Stimulated activated CD4-positive, alpha-beta T cell treated with anti-CD3 and anti-CD28 coated beads, Interleukin-12 subunit alpha, Interleukin-12 subunit beta, amount 100 ng/mL, for 48 hours (primary cell): ENCODE data around the gene SHMT2.

ENCODE experiments used
- DNase-seq, 3 donors: peaks; one replicate each; pipeline ENCODE4 v3.0.0-alpha.2; 2020; ENCODE audit warnings: low read depth in 2 of 3, low spot score in 1 of 3

SHMT2 gene

DNA sequence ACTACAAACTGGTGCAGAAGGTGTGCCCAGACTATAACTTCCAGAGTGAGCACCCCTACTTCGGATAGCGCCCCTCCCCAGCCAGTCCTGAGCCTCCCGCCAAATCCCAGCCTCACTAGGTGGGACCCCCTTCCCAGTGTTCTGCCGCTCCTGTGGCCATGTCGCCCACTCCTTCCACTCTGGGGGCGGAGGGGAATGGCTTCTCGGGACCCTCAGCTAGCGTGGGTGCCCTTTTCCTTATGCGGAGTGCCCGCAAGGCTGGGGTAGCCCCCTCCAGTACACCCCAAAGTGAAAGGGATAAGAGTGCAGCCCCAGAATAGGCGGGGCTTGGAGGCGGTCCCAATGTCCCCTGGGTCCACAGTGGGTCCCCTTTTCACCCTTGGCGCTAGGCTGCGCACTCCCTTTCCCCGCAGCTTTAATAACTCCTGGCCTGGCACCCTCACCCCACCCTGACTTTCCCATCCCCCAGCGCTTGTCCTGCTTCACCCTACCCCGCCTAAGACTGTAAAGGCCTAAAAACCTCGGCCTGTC is 3.8 kb upstream of the SHMT2 start:
- no peak for DNase-seq

DNA sequence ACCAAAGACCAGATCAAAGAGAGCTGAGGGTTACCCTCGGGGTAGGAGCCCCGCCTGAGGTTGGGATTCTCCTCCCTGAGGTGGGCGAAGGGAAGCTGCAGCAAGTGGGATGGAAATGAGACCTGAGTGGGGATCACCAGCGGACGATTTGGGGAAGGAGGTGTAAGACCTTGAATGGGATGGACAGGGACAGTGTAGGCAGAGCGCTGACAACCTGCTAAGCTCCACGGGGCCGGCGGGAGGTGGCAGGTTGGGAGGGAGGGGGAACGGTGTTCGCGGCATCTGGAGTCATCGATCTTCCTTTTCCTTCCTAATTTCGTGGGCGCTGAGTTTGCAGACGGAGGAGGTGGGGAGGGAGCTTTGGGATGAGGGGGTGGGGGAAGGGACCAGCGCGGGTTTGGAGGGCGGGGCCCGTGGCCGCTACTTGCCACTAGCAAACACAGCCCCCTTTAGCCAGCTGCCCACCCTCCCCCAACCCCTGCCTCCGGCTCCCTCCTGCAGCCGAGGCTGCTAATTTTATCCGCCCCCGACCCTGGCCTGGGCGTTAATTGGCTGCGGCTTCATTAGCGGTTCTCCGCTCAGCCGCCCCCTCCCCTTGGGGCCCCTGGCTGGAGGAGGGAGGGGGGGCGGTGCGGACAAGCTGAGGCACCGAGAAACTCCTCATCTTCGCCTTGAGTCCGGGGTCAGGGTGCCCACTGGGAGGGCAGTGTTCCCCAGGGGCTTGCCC is 2.8 kb upstream of the SHMT2 start:
- no peak for DNase-seq

DNA sequence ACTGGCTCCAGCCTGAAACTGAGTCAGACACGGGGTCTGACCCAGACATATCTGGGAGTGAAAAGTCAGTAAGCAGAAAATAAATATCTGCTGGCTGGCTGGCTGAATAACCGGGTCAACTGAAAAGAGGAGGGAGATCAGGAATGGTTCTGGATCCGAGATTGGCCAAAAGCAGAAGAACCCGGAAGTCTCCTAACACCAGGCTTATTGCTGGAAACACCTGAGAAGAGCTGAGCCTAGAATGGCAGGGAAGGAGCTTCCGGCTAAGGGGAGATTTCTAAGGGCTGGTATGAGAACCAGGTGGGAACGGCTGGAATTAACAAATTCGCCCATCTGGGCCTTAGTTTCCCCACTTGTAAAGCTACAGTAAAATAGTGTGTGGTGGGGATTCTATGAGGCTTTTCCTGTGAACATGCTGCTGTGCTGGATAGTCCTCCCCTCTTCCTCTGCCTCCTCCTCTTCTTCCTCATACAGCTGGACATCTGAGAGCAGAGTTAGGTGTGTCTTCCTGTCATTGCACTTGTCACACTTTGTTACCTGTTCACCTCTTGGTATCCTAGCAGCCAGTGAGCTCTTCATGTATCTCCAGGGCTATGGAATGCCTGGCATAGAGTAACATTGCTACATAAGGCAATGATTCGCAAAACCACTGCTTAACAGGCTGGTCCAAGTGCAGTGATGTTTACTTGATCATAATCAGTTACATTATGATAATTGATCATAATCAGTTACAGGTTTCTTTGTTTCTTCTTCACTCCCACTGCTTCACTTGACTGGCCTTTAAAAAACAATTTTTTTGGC is 2.0 kb upstream of the SHMT2 start:
- DNase-seq, result no peak

DNA sequence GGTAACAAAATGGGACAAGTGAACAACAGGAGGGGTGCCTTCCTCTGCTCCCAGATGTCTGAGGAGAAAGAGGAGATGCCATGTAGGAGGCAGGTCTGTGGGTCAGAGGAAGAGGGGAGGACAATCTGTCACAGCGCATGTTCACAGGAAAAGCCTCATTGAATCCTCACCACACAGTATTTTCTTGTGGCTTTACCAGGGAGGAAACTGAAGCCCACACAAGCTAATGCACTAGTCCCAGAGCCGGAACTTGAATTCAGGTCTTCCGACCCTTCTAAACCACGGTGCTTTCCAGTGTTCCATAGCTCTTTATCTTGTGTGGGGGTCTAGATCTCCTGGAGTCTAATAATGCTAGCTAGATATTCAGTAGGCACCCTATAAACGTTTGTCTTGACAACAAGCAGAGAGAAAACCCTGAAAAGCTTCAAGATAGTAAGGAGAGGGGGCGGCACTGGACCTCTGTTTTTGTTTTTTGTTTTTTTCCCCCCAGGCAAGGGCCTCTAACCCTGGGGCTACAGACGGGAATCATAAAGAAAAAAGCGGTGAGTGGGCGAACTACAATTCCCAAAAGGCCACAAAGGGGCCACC is 371 bp upstream of the SHMT2 start:
- no peak for DNase-seq

DNA sequence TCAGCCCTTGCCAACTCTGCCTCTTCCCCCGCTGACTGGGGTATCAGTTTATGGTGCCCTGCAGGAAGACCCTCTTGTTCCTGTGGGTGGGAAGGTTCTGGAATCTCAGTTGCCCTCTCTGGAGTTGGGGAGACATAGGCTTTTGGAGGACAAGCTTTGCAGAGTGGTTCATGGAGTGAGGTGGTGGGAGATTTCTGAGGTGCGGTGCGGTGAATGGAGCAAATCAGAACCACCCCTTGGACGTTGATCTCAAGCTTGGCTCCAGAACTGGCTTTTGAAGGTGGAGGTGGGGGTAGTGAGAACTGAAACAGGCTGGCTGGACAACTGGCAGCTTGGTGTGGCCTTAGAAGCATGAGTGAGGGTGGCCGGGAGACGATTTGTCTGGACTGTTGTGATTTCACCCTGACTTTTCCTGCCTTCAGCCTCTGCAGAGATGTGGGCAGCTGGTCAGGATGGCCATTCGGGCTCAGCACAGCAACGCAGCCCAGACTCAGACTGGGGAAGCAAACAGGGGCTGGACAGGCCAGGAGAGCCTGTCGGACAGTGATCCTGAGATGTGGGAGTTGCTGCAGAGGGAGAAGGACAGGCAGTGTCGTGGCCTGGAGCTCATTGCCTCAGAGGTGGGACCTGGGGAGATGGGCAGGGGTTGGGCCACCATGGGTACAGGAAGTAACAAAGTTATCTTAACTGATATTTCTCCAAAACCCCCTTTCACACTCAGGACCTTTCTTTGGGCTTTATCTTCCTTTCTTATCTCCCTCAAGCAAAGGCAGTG is 1.1 kb downstream of the SHMT2 start:
- DNase-seq, result no peak

DNA sequence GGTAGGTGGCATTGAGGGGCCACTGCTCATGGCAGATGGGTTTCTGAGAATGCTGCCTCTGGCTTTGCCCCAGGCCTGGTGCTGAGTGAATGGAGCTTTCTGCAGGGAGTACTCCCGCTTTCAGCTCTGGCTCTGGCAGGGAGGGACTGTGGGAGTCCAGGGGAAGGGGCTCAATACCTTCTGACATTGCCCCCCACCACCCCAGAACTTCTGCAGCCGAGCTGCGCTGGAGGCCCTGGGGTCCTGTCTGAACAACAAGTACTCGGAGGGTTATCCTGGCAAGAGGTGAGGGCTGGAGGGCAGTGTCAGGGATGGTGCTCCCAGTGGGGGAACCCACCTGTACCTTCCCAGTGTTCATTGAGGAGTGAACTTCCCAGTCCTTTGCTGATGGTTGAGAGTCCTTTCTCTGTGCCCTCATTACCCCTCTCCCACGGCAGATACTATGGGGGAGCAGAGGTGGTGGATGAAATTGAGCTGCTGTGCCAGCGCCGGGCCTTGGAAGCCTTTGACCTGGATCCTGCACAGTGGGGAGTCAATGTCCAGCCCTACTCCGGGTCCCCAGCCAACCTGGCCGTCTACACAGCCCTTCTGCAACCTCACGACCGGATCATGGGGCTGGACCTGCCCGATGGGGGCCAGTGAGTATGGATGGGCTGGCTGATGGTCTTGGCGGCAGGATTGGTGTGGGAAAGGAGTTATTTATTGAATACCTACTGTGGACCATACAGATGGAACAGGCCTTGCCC is 1.9 kb downstream of the SHMT2 start:
- DNase-seq, result no peak

DNA sequence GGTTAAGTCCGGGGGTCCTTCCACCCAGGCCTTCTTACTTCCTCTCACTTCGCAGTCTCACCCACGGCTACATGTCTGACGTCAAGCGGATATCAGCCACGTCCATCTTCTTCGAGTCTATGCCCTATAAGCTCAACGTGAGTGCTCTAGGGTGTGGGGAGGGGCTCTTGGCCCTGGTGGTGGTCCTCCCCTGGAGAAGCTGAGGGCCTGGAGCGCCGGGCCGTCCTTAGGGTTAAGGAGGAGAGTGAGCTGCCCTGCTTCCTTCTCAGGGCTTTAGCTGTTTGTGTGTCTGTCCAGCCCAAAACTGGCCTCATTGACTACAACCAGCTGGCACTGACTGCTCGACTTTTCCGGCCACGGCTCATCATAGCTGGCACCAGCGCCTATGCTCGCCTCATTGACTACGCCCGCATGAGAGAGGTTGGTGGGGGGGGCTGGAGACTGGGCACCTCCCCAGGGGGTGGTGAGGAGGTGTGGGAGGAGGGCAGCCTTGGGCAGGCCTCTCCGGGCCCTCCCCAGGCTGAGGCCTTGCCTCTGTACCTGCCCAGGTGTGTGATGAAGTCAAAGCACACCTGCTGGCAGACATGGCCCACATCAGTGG is 2.7 kb downstream of the SHMT2 start:
- DNase-seq, result no peak

DNA sequence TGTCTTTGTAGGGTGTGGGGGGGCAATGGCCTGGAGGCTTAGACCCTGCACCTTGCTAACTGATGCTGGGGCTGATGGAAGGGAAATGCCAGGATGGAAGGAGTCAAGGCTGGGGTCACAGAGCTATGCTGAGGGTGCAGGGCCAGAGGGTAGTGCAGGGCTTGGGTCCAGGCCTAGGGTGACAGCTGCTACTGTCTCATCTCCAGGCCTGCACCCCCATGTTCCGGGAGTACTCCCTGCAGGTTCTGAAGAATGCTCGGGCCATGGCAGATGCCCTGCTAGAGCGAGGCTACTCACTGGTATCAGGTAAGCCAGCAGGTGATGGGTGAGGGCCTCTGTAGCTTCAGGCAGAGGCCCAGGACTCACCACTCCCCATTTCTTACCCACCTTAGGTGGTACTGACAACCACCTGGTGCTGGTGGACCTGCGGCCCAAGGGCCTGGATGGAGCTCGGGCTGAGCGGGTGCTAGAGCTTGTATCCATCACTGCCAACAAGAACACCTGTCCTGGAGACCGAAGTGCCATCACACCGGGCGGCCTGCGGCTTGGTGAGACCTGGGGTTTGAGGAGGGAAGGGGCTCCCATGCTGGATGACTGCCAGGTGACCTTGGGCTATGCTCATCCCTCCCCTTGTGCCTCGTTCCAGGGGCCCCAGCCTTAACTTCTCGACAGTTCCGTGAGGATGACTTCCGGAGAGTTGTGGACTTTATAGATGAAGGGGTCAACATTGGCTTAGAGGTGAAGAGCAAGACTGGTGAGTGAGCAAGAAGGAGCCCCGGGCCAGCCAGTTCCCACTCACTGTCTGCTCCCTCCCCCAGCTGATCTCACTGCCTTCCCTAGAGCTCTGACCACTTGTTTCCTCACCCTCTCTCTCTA is 4.1 kb downstream of the SHMT2 start:
- DNase-seq, result no peak

DNA sequence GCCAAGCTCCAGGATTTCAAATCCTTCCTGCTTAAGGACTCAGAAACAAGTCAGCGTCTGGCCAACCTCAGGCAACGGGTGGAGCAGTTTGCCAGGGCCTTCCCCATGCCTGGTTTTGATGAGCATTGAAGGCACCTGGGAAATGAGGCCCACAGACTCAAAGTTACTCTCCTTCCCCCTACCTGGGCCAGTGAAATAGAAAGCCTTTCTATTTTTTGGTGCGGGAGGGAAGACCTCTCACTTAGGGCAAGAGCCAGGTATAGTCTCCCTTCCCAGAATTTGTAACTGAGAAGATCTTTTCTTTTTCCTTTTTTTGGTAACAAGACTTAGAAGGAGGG is 4.7 kb downstream of the SHMT2 start:
- DNase-seq, result no peak

DNA sequence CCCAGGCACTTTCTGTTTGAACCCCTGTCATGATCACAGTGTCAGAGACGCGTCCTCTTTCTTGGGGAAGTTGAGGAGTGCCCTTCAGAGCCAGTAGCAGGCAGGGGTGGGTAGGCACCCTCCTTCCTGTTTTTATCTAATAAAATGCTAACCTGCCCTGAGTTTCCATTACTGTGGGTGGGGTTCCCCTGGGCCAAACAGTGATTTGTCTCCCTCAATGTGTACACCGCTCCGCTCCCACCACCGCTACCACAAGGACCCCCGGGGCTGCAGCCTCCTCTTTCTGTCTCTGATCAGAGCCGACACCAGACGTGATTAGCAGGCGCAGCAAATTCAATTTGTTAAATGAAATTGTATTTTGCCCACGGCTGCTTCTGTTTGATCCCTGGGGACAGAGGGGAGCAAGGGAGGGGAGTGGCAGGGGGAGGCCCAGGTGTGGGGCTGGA is 5.1 kb downstream of the SHMT2 start:
- no peak for DNase-seq

DNA sequence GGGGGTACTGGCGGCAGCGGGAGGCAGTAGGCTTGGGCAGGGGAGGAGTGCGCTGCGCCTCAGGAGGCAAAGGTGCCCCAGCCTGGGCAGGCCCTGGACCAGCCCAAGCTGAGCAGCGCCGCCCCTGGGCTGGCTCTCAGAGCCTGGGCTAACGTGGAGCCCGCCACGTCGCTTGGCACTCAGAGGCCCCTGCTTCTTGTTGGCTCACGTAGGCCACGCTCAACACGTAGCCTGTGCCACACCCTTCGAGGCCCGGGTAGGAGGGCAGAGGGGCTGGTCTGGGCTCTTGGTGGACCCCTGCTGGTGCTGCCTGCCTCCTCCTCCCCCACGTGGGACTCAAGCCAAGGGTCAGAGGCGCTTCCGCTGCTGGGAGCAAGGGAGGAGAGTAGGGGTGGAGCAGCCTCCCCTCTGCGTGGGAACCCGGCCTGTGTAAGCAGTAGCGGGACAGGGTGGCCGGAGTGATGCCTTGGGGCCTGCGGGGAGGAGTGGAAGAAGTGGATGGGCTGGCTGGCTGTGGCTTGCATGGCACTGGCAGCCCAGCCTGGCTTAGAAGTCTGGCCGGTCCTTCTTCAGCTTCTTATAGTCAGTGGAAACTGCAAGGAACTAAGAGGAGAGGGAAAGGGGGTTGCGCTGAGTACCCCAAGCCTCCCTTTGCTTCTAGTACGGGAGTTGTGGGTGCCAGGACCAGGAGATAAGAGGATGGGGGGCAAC is 5.7 kb downstream of the SHMT2 start:
- DNase-seq, result no peak

DNA sequence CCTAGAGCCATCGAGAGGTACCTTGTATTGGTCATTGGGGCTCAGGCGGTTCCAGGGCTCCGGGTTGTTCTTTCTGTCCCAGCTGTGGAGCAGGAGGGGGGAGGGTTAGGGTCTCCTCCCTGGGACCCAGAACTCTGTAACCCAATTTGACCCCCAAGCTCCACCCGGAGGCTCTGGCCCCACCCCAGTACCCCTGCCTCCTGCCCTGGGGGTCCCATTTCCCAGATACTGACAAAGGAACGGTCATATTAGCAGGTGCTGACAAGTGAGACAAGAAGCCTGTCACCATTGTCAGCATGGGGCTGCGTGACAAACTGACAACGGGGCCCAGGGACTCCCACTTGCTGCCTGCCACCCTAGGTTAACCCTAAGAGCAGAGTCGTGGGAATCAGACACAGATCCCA is 6.2 kb downstream of the SHMT2 start:
- no peak for DNase-seq

DNA sequence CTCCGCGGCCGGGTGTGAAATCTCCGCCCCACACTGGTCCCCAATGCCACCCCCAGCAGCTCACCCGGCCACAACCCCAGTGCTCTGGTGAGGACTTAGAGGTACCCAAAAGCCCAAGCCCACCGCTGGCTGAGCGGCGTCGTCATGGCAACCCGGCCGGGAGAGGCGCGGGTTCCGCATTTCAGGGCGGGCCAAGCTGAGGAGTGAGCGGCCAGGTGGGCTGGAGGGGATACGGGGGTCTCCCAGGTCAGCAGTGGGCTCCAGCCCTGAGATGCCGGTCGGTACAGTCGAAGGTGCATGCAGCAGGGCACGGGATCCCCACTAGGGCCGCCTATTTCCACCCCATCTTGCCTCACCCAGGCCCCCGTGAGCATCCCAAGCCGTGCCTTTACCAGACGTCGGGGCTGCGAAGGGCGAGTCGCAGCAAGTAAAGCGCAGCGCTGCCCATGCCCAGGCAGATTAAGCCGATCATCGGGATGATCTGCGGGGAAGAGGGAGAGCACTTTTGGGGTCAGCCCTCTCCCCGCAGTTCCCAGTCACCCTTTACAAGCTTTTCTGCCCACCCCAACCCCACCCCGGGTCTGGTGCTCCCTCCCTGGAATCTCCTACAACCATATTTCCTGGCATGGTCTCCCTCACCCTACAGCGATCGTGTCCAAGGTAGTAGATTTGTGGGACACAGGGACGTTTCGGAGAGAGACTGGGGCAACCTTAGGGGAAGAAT is 6.9 kb downstream of the SHMT2 start:
- DNase-seq, result no peak

DNA sequence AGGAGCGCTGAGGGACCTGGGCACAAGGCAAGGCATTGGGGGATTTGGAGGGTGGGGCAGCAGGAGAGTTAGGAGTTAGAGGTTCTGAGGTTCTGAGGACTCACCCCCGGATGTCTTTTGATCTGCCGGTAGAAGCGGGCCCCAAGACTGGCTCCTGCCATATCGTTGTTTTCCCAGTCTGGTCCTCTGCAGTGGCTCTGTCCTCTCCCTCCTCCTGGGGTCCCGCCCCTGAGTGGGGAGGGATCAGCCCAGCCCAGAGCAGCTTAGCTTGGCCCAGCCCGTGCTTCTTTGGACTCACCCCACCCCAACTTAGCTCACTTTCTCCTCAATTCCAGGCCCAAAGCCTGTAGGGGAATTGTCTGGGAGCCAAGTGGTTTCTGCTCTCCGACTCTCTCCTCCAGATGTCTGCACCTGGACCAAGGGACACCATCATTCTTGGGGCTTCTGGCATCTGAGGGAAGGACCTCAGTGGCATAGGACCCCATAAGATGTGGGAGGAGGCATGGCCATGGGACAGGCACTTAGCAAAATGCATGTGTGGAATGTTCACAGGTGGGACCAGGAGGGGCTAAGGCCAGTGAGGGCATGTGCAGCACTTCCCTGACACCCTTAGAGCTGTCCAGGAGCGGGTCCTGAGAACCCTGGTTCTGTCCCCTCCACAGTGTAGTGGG is 7.5 kb downstream of the SHMT2 start:
- DNase-seq, result no peak

DNA sequence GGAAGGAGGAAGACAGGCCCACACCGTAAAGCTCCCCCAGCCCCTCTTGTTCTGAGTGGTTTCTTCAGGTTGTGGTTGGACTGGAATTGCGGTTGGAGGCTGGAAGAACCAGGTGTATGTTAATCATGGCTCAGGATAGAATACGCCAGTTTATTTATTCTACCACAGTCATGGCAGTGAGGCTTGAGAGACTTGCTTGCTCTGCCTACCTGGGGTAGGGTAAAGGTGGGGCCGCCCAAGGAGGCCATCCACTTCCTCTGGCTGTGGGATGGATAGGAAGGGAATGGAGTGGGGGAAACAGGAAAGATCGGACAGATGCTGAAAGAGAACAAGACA is 8.1 kb downstream of the SHMT2 start:
- no peak for DNase-seq

DNA sequence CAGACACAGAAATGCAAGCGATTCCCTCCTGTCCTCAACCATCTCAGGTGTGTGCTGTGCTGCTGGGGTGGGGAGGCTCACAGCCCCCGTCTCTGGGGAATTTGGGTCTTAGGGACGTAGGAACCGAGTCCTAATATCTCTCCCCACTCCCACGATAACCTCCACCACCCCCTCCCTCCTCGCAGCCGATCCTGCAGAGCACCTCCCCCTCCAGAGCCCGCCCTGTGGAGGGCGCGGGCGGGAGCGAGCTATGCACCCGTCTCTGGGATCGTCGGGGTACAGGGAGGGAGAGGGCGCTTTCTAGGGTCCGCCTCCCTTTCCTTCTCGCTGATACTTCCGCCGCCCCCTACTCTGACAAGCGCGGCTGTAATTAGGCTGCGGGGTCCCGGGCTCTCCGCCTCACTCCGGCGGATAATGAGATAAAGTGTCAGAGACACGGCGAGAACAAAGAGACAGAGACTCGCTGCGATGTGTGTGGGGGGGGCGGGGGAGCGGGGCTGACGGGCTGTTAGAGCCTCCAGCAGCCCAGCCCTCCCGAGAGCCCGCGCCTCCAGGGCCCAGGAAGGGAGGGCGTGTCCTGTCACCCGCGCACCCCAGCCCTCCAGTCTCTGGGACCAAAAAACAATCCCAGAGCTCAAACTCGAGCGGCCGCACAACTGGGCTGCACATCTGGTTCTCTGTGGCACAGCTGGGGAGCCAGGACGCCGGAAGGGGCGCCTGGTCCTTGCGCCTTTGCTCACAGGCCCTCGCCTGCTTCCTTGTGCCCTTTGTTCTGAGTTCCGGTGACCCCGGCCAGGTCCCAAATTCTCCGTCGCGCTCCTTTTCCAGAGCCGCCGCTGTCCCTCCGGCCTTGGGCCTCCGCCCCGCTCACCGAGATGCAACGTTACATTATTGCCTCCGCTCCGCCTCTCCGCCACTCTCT is 8.7 kb downstream of the SHMT2 start:
- no peak for DNase-seq
